MM.1S (cell line): ENCODE results near the gene KIAA0319L.

Source experiments
- DNase-seq: peaks from one replicate; pipeline ENCODE4 v3.0.0-alpha.2; 2015
- H2AFZ ChIP-seq: fragments of 300-600 bp; sonication (generic); 2 replicates; pipeline ENCODE4 v1.6.0; 2016; ENCODE audit warnings: antibody characterized with exemption, low read length
- H3F3A ChIP-seq: fragments of 300-600 bp; sonication (generic); 2 replicates; pipeline ENCODE4 v1.6.1; 2016; ENCODE audit warnings: mild to moderate bottlenecking, antibody characterized with exemption, low read length, moderate library complexity, mixed read lengths; ENCODE audit not compliant: insufficient read depth
- H3K27ac ChIP-seq: fragments of 300-600 bp; sonication (generic); 2 replicates; pipeline ENCODE4 v1.5.1; 2016; ENCODE audit warnings: mild to moderate bottlenecking, low read length
- H3K27me3 ChIP-seq: fragments of 300-600 bp; sonication (generic); replicated peaks from 2 replicates; pipeline ENCODE4 v1.6.0; 2016; ENCODE audit warnings: low read length; ENCODE audit not compliant: insufficient read depth
- H3K36me3 ChIP-seq: fragments of 300-600 bp; sonication (generic); replicated peaks from 2 replicates; pipeline ENCODE4 v1.6.1; 2016; ENCODE audit warnings: mild to moderate bottlenecking, low read length, mixed read lengths; ENCODE audit not compliant: insufficient read depth
- H3K4me1 ChIP-seq: fragments of 300-600 bp; sonication (generic); 2 replicates; pipeline ENCODE4 v1.6.1; 2016; ENCODE audit warnings: low read length, mixed read lengths
- H3K4me2 ChIP-seq: fragments of 300-600 bp; sonication (generic); 2 replicates; pipeline ENCODE4 v1.6.0; 2016; ENCODE audit warnings: low read depth, low read length
- H3K4me3 ChIP-seq: fragments of 300-600 bp; sonication (generic); 2 replicates; pipeline ENCODE4 v1.5.1; 2016; ENCODE audit warnings: low read length, mixed read lengths
- H3K79me2 ChIP-seq: fragments of 300-600 bp; sonication (generic); 2 replicates; pipeline ENCODE4 v1.6.1; 2016; ENCODE audit warnings: mixed run types, low read length, mixed read lengths
- H3K9ac ChIP-seq: fragments of 300-600 bp; sonication (generic); 2 replicates; pipeline ENCODE4 v1.6.1; 2016; ENCODE audit warnings: low read length, mixed read lengths
- H3K9me2 ChIP-seq: fragments of 300-600 bp; sonication (generic); replicated peaks from 2 replicates; pipeline ENCODE4 v1.6.1; 2016; ENCODE audit warnings: mild to moderate bottlenecking, low read length, mixed read lengths; ENCODE audit not compliant: insufficient read depth
- H3K9me3 ChIP-seq: fragments of 300-600 bp; sonication (generic); replicated peaks from 2 replicates; pipeline ENCODE4 v1.6.1; 2016; ENCODE audit warnings: mild to moderate bottlenecking, low read length, mixed read lengths; ENCODE audit not compliant: insufficient read depth
- H4K20me1 ChIP-seq: fragments of 300-600 bp; sonication (generic); 2 replicates; pipeline ENCODE4 v1.6.1; 2016; ENCODE audit warnings: mild to moderate bottlenecking, low read length, moderate library complexity, mixed read lengths; ENCODE audit not compliant: insufficient read depth
- CTCF ChIP-seq: fragments of 300-600 bp; sonication (generic); IDR thresholded peaks from 2 replicates; pipeline ENCODE4 v1.5.1; 2016; ENCODE audit warnings: antibody characterized with exemption, low read length, mixed read lengths
- EZH2 ChIP-seq: fragments of 300-600 bp; sonication (generic); optimal IDR thresholded peaks from 2 replicates; pipeline ENCODE3; 2017; ENCODE audit warnings: low read depth, mild to moderate bottlenecking, antibody characterized with exemption, low read length, mixed read lengths
- EZH2phosphoT487 ChIP-seq: fragments of 300-600 bp; sonication (generic); IDR thresholded peaks from 2 replicates; pipeline ENCODE4 v1.6.1; 2018; ENCODE audit warnings: antibody characterized with exemption, low read length

KIAA0319L gene

GRCh38 chr1:35434703-35435102 is 122.5 kb downstream of the KIAA0319L start:
- Histone ChIP-seq H2AFZ (no peak overlapping the region), H3K27ac (no peak overlapping the region), H4K20me1 (no peaks in the 10 kb centered on the region), H3K27me3 (no peaks in the 10 kb centered on the region), H3K4me3 (no peak overlapping the region), H3K9me2 (no peaks in the 10 kb centered on the region), H3K36me3 (no peaks in the 10 kb centered on the region), H3K79me2 (no peaks in the 10 kb centered on the region), H3K9me3 (no peaks in the 10 kb centered on the region), H3K4me2 (no peak overlapping the region), H3K9ac (no peak overlapping the region), H3F3A (no peaks in the 10 kb centered on the region), H3K4me1 (no peaks in the 10 kb centered on the region)
- DNase-seq = no peak
- TF ChIP-seq EZH2 (no peak), CTCF (no peak), EZH2phosphoT487 (no peak)

DNA sequence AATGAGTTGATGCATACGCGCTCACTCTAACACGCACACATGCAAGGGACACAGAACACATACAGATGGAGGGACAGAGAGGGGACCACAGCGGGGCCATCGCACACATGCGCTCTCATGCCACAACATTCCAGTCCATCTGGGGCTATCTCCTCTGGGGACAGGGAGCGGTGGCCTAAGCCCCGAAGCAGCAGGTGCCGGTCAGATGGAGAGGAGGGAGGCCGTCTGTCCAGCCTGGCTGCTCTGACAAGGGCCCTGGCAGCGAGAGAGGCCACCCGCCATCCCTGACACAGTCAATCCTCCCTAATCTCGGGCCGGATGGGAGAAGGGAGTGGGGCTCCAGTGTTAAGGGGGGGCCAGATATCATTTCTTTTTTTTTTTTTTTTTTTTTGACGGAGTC is 123.5 kb downstream of the KIAA0319L start:
- no peak for DNase-seq
- Histone ChIP-seq H2AFZ (no peak overlapping the region), H3K36me3 (no peaks in the 10 kb centered on the region), H3K27ac (no peak overlapping the region), H3K27me3 (no peaks in the 10 kb centered on the region), H3K4me1 (no peaks in the 10 kb centered on the region), H3K9me3 (no peaks in the 10 kb centered on the region), H3K4me2 (no peak overlapping the region), H3K4me3 (no peak overlapping the region), H3K79me2 (no peaks in the 10 kb centered on the region), H3F3A (no peaks in the 10 kb centered on the region), H3K9ac (no peak overlapping the region), H4K20me1 (no peaks in the 10 kb centered on the region), H3K9me2 (no peaks in the 10 kb centered on the region)
- no peak for TF ChIP-seq CTCF
- no peak for TF ChIP-seq EZH2phosphoT487

GRCh38 chr1:35432231-35432630 is 125.0 kb downstream of the KIAA0319L start:
- H3K9ac ChIP-seq = no peak overlapping the region
- no peaks in the 10 kb centered on the region for H3K36me3 ChIP-seq
- H3K4me1 ChIP-seq = no peaks in the 10 kb centered on the region
- no peak overlapping the region for H3K4me3 ChIP-seq
- H3K4me2 ChIP-seq = no peak overlapping the region
- H3K27ac ChIP-seq = no peak overlapping the region
- no peak overlapping the region for H2AFZ ChIP-seq
- H3K9me2 ChIP-seq = no peaks in the 10 kb centered on the region
- H3K79me2 ChIP-seq = no peaks in the 10 kb centered on the region
- H4K20me1 ChIP-seq = no peaks in the 10 kb centered on the region
- no peak for DNase-seq
- TF ChIP-seq CTCF (no peak), EZH2phosphoT487 (no peak), EZH2 (no peak)
- no peaks in the 10 kb centered on the region for H3K9me3 ChIP-seq
- no peaks in the 10 kb centered on the region for H3F3A ChIP-seq
- no peaks in the 10 kb centered on the region for H3K27me3 ChIP-seq

- H3K79me2 ChIP-seq = no peaks in the 10 kb centered on the region
- no peaks in the 10 kb centered on the region for H3K4me1 ChIP-seq
- H3K4me2 ChIP-seq = no peak overlapping the region
- DNase-seq = no peak
- TF ChIP-seq EZH2phosphoT487 (no peak), EZH2 (no peak), CTCF (no peak)
- H3K9me3 ChIP-seq = no peaks in the 10 kb centered on the region
- H3K9me2 ChIP-seq = no peaks in the 10 kb centered on the region
- H3K4me3 ChIP-seq = no peak overlapping the region
- H3F3A ChIP-seq = no peaks in the 10 kb centered on the region
- no peak overlapping the region for H3K27ac ChIP-seq
- H2AFZ ChIP-seq = no peak overlapping the region
- H3K9ac ChIP-seq = no peak overlapping the region
- H3K27me3 ChIP-seq = no peaks in the 10 kb centered on the region
- no peaks in the 10 kb centered on the region for H3K36me3 ChIP-seq
- no peaks in the 10 kb centered on the region for H4K20me1 ChIP-seq
Measured at GRCh38 chr1:35431173-35431599, 126.0 kb downstream of the KIAA0319L start.
